Activated T-helper 17 cell treated with anti-CD3 and anti-CD28 coated beads, Interleukin-2, amount 50 U/mL, for 72 hours (primary cell): ENCODE data around the gene OTX2. TPM values are rescaled to one million over a fixed set of nuclear protein-coding genes. Genes with fewer than 3 reads are reported as not detected.

Experiments used
- ATAC-seq: fragments of 150-1000 bp; cut with Tn5 transposase; replicated peaks from 2 replicates; pipeline ENCODE4 v1.10.0; 2021; ENCODE audit warnings: mild to moderate bottlenecking, moderate library complexity
- H3K27ac Mint-ChIP-seq: one replicate; pipeline ENCODE4 v1.8.0; 2022; ENCODE audit warnings: mixed read lengths
- H3K27me3 Mint-ChIP-seq: one replicate; pipeline ENCODE4 v1.8.0; 2022; ENCODE audit warnings: mixed read lengths
- H3K36me3 Mint-ChIP-seq: one replicate; pipeline ENCODE4 v1.8.0; 2022; ENCODE audit warnings: low read depth, mild to moderate bottlenecking, mixed read lengths
- H3K4me1 Mint-ChIP-seq: one replicate; pipeline ENCODE4 v1.8.0; 2022; ENCODE audit warnings: mixed read lengths
- H3K4me3 Mint-ChIP-seq: one replicate; pipeline ENCODE4 v1.8.0; 2022; ENCODE audit warnings: mild to moderate bottlenecking, mixed read lengths
- H3K9me3 Mint-ChIP-seq: one replicate; pipeline ENCODE4 v1.8.0; 2022; ENCODE audit warnings: mixed read lengths
- total RNA-seq, 2 donors: library from RNA; stranded (reverse); gene quantifications; one replicate each; pipeline ENCODE4 v1.2.3, GENCODE V29; 2022

OTX2 gene
- total RNA-seq, 2 donors from 2014 or later: not detected

DNA sequence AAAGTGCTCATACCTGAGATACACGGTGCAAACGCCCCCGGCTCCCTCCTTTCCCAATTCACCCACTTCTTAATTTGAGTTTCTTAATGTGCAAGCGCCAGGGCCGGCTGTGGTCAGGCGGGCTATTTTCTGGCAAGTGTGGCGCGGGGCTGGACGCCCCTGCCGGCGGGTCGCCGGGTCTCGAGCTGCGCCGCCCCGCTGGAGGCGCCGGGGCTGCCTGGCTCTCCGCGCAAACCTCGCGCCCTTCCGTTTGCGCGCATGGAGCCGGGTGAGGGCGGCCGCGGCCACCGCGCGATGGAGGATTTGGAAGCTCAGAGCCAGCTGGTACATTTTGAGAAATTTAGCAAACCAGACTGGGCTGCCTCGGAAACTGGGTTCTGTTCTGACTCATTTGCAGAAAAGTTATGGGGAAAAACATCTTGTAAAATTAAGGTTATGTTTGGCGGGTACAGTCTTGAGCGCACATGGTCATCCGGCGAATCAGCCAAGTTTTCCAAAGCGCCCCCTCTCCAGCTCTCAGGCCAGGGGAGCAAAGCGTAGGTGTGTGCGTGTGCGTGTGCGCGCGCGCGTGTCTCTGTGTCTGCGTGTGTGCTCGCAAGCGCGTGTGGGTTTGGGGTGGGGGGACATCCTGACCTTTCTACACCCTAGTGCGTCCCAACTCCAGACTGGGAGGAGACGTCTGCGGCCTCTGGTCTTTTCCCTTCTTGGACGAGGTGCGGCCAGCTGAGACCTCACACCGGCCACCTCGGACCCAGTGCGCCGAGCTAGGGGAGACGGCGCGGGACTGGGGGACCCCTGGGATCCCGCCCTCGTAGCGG is 6.5 kb upstream of the OTX2 start:
- Mint-ChIP-seq H3K27ac (no peak overlapping the region), H3K36me3 (no peaks in the 10 kb centered on the region), H3K9me3 (no peaks in the 10 kb centered on the region), H3K27me3 (peaks cover 53% of the 10 kb centered on the region), H3K4me3 (no peak overlapping the region), H3K4me1 (no peaks in the 10 kb centered on the region)
- ATAC-seq: no peak

DNA sequence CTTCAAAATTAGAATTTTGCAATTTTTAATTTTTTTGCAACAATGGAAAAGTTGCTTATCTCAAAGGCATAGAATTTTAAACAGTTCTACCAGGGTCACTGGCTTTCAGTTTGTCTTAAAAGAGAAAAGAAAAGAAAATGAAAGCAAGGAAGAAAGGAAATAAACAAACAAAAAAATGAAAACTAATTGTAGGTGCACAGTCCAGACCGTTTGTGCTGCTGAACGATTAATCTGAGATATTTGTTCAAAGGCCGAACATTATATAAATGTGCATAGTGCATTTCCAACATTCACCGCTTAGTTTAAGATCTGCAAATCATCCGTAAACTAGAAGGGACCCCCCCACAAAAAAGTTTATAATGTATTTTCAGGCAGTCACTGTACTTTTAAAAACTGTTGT is 5.5 kb upstream of the OTX2 start:
- ATAC-seq: no peak
- no peaks in the 10 kb centered on the region for H3K4me1 Mint-ChIP-seq
- no peak overlapping the region for H3K4me3 Mint-ChIP-seq
- peaks cover 4% of the 10 kb centered on the region for H3K9me3 Mint-ChIP-seq
- H3K27ac Mint-ChIP-seq: no peak overlapping the region
- H3K27me3 Mint-ChIP-seq: peaks cover 55% of the 10 kb centered on the region
- H3K36me3 Mint-ChIP-seq: no peaks in the 10 kb centered on the region

DNA sequence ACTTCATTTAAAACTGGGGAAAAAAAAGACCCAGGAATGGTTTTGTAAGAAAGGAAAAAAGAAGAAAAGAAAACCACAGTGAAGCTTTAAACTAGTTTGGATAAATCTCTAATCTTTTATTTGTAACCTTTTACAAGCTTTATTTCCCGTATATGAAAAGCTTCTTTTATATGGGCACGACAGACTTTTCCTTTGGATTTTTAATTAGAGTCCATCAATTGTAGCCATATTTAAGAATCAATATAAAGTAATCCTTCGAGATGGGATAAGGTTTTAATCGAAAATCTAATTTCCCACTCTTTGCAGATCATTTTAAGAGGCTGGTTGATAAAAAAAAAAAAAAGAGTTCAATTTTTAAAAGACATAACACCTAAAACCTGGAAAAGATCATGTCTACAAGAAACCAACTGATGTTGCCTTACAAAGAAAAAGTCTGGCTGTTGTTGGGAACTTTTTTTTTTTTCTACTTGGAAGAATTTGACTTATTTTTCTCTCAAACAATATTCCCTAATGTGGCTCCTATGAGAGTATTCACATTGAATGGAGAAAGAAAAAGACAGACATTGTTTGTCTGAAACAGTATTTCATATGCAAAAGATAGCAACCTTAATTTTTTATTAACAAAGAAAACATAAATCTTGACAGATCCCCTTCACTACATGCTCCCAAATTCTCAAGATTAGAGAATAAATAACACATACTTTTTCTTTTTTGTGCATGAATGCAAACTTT is 4.9 kb upstream of the OTX2 start:
- no peak overlapping the region for H3K27ac Mint-ChIP-seq
- H3K9me3 Mint-ChIP-seq: peaks cover 4% of the 10 kb centered on the region
- peaks cover 6% of the 10 kb centered on the region for H3K36me3 Mint-ChIP-seq
- peaks cover 58% of the 10 kb centered on the region for H3K27me3 Mint-ChIP-seq
- peaks cover under 1% of the 10 kb centered on the region for H3K4me1 Mint-ChIP-seq
- ATAC-seq: no peak
- H3K4me3 Mint-ChIP-seq: no peak overlapping the region

DNA sequence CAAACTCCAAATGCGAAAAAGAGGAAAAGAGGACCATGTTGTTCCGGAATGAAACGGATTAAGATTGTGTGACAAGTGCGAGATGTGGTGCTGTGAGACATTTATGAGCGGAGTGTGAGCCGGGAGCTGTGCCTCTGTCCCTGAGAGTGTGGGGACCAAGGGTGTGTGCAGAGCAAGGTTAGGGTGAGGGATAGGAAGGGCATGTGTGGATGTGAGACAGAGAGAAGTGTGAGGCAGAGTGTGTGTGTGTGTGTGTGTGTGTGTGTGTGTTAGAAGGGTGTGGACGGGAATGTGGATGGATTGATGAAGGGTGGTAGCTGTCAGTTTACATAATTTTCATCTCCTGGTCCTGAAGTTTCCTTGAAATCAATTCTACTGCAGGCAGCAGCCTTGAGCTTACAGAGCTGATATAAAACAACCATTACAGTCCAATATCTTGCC is 4.3 kb upstream of the OTX2 start:
- H3K36me3 Mint-ChIP-seq: peaks cover 12% of the 10 kb centered on the region
- peaks cover 61% of the 10 kb centered on the region for H3K27me3 Mint-ChIP-seq
- H3K27ac Mint-ChIP-seq: no peak overlapping the region

DNA sequence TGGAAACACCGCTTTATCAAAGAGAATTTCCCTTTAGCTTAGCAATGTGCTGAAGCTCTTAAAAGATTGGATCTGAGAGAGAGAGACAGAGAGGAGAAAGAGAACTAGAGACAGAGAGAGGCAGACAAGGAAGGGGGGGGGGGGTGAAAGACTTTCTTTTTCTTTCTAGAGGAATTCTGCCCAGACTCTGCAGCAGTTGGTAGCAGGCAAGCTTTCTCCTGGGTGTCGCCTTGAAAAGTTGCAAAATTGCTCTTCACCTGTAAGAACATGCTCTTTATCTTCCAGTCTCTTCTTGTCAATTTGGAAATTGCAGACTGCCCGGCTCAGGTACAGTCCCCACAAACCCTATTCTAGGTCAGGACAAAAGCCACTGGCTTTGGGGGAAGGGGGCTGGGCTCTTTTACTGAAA is 2.9 kb upstream of the OTX2 start:
- H3K36me3 Mint-ChIP-seq: peaks cover 12% of the 10 kb centered on the region
- no peak for ATAC-seq
- peaks cover 56% of the 10 kb centered on the region for H3K27me3 Mint-ChIP-seq
- H3K4me3 Mint-ChIP-seq: no peak overlapping the region
- H3K4me1 Mint-ChIP-seq: peaks cover 7% of the 10 kb centered on the region
- no peak overlapping the region for H3K27ac Mint-ChIP-seq
- H3K9me3 Mint-ChIP-seq: peaks cover 8% of the 10 kb centered on the region

More for the DNA sequence above, 4.3 kb upstream of the OTX2 start:
- peaks cover 6% of the 10 kb centered on the region for H3K4me1 Mint-ChIP-seq
- peaks cover 8% of the 10 kb centered on the region for H3K9me3 Mint-ChIP-seq
- ATAC-seq: no peak
- no peak overlapping the region for H3K4me3 Mint-ChIP-seq

DNA sequence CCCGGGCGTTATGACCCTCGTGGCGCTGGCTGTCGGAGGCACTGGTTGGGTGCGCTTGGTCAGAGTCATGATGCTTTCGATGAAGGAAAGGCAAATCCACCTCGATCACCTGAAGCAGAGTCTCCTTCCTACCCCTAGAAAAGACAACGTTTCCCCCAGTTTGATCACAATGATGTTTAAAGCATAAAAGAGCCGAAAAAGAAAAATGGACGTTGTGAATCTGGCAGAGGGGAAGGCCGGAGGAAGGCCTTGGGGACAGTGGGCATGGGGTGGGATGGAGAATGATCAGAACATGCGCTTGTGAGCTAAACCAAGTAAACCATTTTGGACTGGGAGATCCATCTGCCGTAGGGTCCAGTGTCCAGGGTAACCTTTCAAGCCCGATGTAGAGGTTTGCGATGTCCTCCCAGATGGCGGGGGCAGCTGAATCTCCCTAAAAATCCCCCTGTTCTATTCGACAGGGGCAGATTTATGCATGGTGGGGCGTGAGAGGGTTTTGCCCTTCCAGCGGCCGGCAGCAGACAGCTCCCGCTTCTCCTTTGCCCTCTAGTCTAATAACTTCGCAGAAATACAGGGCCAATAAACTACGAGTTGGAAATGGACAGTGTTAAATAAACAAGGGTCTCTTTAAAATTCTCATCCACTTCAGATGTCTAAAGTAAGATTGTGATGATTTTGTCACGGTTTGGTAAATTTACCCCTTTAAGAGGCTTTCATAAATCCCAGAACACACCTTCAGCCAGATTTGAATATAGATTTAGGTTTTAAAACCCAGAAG is 2.3 kb upstream of the OTX2 start:
- H3K27me3 Mint-ChIP-seq: peaks cover 53% of the 10 kb centered on the region
- no peak overlapping the region for H3K4me3 Mint-ChIP-seq
- peaks cover 8% of the 10 kb centered on the region for H3K9me3 Mint-ChIP-seq
- peaks cover 12% of the 10 kb centered on the region for H3K36me3 Mint-ChIP-seq
- H3K27ac Mint-ChIP-seq: no peak overlapping the region
- no peak for ATAC-seq
- H3K4me1 Mint-ChIP-seq: peaks cover 7% of the 10 kb centered on the region

DNA sequence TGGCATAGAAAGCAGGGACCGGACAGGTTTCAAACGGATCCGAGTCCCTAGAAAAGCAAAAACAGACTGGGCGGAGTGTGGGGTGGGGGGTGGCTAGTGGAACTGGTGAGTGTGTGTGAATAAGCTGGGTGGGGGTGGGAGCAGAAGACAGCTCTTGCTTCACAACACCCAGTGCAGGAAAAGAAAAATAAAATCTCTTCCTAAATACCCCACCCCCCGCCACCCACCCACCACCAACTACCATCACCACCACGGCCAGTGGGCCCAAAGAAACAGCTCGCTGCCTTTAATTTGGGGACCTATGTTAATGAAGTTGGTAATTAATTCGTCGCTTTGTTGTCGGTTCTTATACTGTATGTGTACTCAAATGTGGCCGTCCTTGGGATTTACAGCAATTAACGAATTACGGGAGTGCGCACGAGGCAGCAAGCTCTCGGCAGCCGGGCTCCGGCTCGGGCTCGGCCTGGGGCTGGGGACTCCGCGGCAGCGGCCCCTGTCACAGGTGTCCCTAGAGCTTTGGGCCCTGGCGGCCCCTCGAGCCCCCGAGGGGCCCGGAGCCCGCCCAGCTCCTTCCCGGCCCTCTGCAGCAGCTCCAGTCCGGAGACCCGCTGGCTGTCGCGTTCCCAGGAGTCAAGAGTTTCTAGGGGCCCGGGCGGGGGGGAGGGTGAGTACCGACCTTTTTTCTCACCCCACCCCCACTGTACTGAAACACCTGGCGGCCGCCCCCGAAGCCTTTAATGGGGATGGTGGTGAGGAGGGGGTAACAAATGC is 1.5 kb upstream of the OTX2 start:
- Mint-ChIP-seq H3K4me3 (no peak overlapping the region), H3K9me3 (peaks cover 8% of the 10 kb centered on the region), H3K36me3 (peaks cover 12% of the 10 kb centered on the region), H3K27ac (no peak overlapping the region), H3K27me3 (peaks cover 58% of the 10 kb centered on the region), H3K4me1 (peaks cover 7% of the 10 kb centered on the region)
- no peak for ATAC-seq

DNA sequence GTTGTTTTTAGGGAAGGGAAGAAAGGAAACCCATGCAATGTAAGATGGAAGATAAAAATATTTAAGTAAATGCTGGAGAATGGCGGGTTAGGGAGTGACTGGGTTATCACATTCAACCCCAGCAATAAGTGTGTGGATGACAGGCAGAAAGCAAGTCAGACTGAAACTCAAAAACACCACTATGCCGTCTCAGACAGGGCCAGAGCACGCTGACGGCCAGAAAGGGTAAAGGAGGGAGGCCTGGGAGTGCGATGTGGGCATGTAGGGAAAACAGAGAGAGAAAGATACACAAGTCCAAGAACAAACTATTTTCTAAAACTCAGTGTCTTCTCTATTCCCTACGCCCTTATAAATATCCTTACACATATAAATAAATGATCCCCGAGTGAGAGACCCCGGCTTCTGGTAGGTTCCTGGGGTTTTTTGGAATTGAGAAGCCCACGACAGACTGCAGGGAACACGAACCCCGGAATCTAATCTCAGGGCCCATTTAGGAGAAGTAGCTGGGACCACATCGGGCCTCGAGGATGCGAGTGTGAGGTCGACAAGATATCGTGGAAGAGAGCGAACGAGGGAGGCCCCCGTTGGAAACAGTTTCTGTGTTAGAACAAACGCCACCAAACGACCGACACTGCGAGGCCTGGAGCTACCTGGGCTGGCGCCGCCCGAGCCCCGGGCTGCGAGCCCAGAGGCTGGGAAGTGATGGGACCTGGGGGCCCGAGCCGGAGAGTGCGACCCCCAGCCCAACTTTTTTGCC is 735 bp upstream of the OTX2 start:
- H3K4me1 Mint-ChIP-seq: peaks cover 7% of the 10 kb centered on the region
- H3K4me3 Mint-ChIP-seq: no peak overlapping the region
- peaks cover 8% of the 10 kb centered on the region for H3K9me3 Mint-ChIP-seq
- H3K36me3 Mint-ChIP-seq: peaks cover 16% of the 10 kb centered on the region
- H3K27me3 Mint-ChIP-seq: peaks cover 66% of the 10 kb centered on the region
- H3K27ac Mint-ChIP-seq: no peak overlapping the region
- no peak for ATAC-seq

DNA sequence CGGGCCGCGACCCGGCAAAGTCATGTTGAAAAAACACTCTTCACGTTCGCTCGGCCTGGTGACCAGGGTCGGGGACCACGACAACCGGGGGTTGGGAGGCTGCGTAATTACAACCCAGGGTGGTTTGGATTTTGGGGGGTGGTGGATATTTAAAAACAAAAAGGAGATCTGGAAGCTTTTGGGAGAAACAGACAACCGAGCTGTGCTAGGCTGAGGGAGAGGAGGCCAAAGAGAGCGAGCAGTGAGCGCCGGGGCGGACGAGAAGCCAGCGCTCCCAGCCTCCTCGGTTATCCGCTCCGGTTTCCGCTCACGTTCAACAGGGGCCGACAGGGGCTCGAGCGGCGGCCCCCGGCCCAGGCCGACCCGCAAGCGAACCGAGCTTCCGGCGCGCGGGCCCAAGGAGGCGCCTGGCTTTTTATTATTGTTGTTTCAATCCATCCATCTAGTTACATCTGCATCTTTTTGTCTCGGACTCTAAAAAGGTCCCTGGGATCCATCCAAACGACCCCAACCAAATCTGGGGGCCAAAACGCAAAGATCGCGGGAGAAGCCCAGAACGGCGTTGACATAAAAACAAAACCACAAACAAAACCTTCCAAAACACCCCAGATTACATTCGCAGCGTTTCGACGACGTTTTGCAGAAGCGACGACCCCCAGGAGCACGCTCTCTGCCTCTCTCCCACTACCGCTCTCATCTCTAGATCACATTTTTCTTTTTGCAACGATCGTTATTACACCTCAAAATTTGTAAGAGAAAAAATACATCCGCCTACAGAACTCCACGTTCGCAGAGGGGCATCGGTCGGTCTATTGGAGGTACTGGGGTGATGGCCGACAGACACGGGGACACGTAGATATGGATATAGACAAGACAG is 771 bp downstream of the OTX2 start:
- peaks cover 73% of the 10 kb centered on the region for H3K27me3 Mint-ChIP-seq
- H3K36me3 Mint-ChIP-seq: peaks cover 19% of the 10 kb centered on the region
- H3K9me3 Mint-ChIP-seq: peaks cover 8% of the 10 kb centered on the region
- no peak overlapping the region for H3K27ac Mint-ChIP-seq
- peaks cover 7% of the 10 kb centered on the region for H3K4me1 Mint-ChIP-seq
- ATAC-seq: no peak
- H3K4me3 Mint-ChIP-seq: peak overlapping the region; percentile 10

DNA sequence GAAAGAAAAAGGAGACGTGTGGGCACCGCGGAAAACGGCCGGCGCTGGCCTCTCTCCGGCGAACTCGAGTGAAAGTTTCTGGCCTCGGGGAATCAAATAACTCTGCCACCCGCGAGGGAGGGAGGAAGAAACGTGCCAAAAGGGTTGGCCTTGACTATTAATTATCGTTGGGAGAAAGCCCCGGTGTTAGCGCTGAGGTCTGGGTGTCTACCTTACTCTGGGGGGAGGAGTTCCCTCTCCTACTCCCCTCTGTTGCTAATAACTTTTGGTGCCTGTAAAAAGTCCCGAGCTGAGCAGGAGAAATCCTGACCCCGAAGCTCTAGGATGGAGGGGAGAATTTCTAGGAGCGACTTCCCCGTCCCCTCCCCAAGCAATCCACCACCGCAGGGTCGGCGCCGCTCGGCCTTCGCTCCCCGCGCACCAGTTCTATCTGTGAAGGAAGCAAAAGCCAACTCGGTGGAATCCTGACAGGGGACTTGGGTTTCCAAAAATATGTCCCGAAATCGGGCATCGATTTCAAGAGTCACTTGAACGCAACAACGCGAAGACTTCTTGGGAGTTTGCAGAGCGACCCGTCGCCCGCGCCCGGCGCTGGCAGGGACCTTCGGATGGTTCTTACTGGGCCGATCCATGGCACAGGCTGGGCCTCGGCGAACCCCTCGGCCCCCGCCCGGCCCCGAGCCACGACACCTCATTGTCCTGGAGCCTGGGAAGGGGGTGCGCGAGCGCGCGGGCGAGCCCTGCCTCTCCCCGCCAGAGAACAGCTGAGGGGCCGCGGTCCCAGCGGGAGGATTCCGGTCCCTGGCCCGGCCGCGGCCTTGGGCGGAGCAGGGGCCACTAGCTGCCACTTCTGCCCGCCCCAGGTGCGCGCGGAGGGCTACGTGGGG is 1.7 kb downstream of the OTX2 start:
- no peak for ATAC-seq
- Mint-ChIP-seq H3K4me3 (no peak overlapping the region), H3K27ac (no peak overlapping the region), H3K4me1 (peaks cover 7% of the 10 kb centered on the region), H3K36me3 (peaks cover 19% of the 10 kb centered on the region), H3K27me3 (peaks cover 73% of the 10 kb centered on the region), H3K9me3 (peaks cover 8% of the 10 kb centered on the region)

DNA sequence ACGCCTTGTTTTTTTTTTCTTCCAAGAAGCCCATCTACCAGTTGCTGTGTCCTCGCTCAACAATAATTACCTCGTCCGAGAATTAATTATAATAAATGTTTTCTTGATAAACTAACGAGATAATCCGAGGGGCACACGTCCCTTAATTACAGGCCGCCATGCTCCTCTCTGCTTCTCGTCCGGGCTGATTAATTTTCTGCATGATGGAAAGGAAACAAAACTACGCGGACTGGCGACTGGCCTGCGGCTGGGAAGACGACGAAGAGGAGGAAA is 2.2 kb downstream of the OTX2 start:
- H3K4me3 Mint-ChIP-seq: no peak overlapping the region
- ATAC-seq: no peak
- no peak overlapping the region for H3K27ac Mint-ChIP-seq
- H3K4me1 Mint-ChIP-seq: peaks cover 7% of the 10 kb centered on the region
- peaks cover 73% of the 10 kb centered on the region for H3K27me3 Mint-ChIP-seq
- H3K9me3 Mint-ChIP-seq: peaks cover 8% of the 10 kb centered on the region
- H3K36me3 Mint-ChIP-seq: peaks cover 19% of the 10 kb centered on the region

DNA sequence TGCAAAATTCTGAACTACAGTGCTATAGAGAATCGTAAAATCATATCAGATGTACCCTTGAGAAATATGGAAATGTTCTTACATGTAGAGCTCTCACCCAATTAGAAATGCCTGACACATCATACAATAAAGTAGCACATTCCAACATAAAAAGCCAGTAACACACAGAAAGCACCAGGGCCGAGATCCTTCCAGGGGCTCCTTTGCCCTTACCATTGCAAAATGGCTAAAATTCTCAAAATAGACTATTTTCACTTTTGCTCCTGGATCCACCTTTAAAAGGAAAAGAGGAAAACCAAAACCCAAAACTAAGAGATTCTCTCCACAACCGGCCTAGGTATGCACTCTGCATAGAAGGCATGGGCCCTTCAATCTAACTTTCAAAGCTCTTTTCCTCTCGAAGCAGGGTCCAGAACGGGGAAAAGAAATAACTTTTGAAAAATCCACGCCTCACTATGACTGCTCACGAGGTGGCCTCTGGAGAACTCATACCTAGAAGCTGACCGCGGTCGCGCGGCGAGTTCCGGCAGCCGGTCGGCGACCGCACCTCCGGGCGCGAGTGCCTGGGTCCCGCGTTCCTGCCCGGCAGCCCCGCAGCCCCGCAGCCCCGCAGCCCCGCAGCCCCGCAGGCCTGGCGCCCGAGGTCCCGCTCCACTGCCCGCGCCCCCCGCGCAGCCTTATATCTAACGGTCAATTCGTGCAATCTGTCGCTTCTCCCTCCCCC is 2.7 kb downstream of the OTX2 start:
- H3K27me3 Mint-ChIP-seq: peaks cover 70% of the 10 kb centered on the region
- no peak overlapping the region for H3K4me3 Mint-ChIP-seq
- H3K4me1 Mint-ChIP-seq: peaks cover 7% of the 10 kb centered on the region
- H3K27ac Mint-ChIP-seq: no peak overlapping the region
- no peak for ATAC-seq
- H3K36me3 Mint-ChIP-seq: peaks cover 19% of the 10 kb centered on the region
- H3K9me3 Mint-ChIP-seq: peaks cover 8% of the 10 kb centered on the region
